H7 (cell line): ENCODE data around the gene TECPR1. TPM values are rescaled to one million over a fixed set of nuclear protein-coding genes. Genes with fewer than 3 reads are reported as not detected.

Experiments used
- DNase-seq: peaks from one replicate; pipeline ENCODE4 v3.0.0; 2012
- H3K27me3 ChIP-seq: 2 replicates; pipeline ENCODE4 v1.6.0; 2011; ENCODE audit warnings: mild to moderate bottlenecking, low read length; ENCODE audit not compliant: control insufficient read depth, insufficient read depth
- H3K36me3 ChIP-seq: replicated peaks from 2 replicates; pipeline ENCODE4 v1.5.1; 2011; ENCODE audit warnings: low read length; ENCODE audit not compliant: control insufficient read depth, insufficient read depth
- H3K4me3 ChIP-seq: 2 replicates; pipeline ENCODE4 v1.5.1; 2011; ENCODE audit warnings: low read depth, mild to moderate bottlenecking, control low read depth, low read length, moderate library complexity; ENCODE audit not compliant: insufficient read depth
- total RNA-seq: library from RNA; depleted of rRNA; stranded (reverse); fragments of >200 nt; shearing (Covaris generic); gene quantifications from 2 replicates; pipeline ENCODE4 v1.2.3, GENCODE V29; 2014

Gene TECPR1
- total RNA-seq, 1 experiment from 2014 or later = 13.7 TPM

GRCh38 chr7:98191668-98192431 lies 60.2 kb downstream of the TECPR1 start:
- peaks cover 18% of the 10 kb centered on the region for H3K36me3 ChIP-seq
- DNase-seq = no peak
- no peak overlapping the region for H3K4me3 ChIP-seq
- no peaks in the 10 kb centered on the region for H3K27me3 ChIP-seq

- Histone ChIP-seq H3K27me3 (no peaks in the 10 kb centered on the region), H3K4me3 (no peak overlapping the region), H3K36me3 (peaks cover 16% of the 10 kb centered on the region)
- no peak for DNase-seq
Observed at GRCh38 chr7:98189559-98189958, 62.5 kb downstream of the TECPR1 start.

- H3K4me3 ChIP-seq = no peak overlapping the region
- no peak for DNase-seq
- peaks cover 5% of the 10 kb centered on the region for H3K36me3 ChIP-seq
- H3K27me3 ChIP-seq = no peaks in the 10 kb centered on the region
Observed at GRCh38 chr7:98187138-98187502, 64.9 kb downstream of the TECPR1 start.

- Histone ChIP-seq H3K4me3 (no peak overlapping the region), H3K36me3 (peaks cover 3% of the 10 kb centered on the region), H3K27me3 (no peaks in the 10 kb centered on the region)
- no peak for DNase-seq
Observed at GRCh38 chr7:98186452-98187137, 65.4 kb downstream of the TECPR1 start.

GRCh38 chr7:98185101-98185500 lies 66.9 kb downstream of the TECPR1 start:
- H3K36me3 ChIP-seq = peaks cover 3% of the 10 kb centered on the region
- H3K4me3 ChIP-seq = no peak overlapping the region
- DNase-seq = no peak
- H3K27me3 ChIP-seq = no peaks in the 10 kb centered on the region

GRCh38 chr7:98180751-98181150 lies 71.3 kb downstream of the TECPR1 start:
- DNase-seq = no peak
- Histone ChIP-seq H3K4me3 (no peak overlapping the region), H3K36me3 (no peaks in the 10 kb centered on the region; the same call in 1 of the 2 replicates), H3K27me3 (no peaks in the 10 kb centered on the region)

- DNase-seq = peak; percentile 35
- Histone ChIP-seq H3K27me3 (no peaks in the 10 kb centered on the region), H3K36me3 (peaks cover 1% of the 10 kb centered on the region), H3K4me3 (no peak overlapping the region)
Observed at GRCh38 chr7:98178762-98179490, 73.1 kb downstream of the TECPR1 start.

- H3K36me3 ChIP-seq = peaks cover 1% of the 10 kb centered on the region
- H3K4me3 ChIP-seq = no peak overlapping the region
- DNase-seq = no peak
- H3K27me3 ChIP-seq = no peaks in the 10 kb centered on the region
Observed at GRCh38 chr7:98178321-98178720, 73.7 kb downstream of the TECPR1 start.

- no peaks in the 10 kb centered on the region for H3K27me3 ChIP-seq
- peaks cover 1% of the 10 kb centered on the region for H3K36me3 ChIP-seq
- H3K4me3 ChIP-seq = no peak overlapping the region
- no peak for DNase-seq
Observed at GRCh38 chr7:98177553-98177952, 74.5 kb downstream of the TECPR1 start.

- peaks cover 2% of the 10 kb centered on the region for H3K36me3 ChIP-seq
- no peak for DNase-seq
- no peak overlapping the region for H3K4me3 ChIP-seq
- H3K27me3 ChIP-seq = no peaks in the 10 kb centered on the region
Observed at GRCh38 chr7:98175260-98175940, 76.6 kb downstream of the TECPR1 start.

- peaks cover 2% of the 10 kb centered on the region for H3K36me3 ChIP-seq
- no peak for DNase-seq
- H3K27me3 ChIP-seq = no peaks in the 10 kb centered on the region
- H3K4me3 ChIP-seq = no peak overlapping the region
Observed at GRCh38 chr7:98174334-98175259, 77.4 kb downstream of the TECPR1 start.

GRCh38 chr7:98171449-98171848 lies 80.6 kb downstream of the TECPR1 start:
- Histone ChIP-seq H3K36me3 (peaks cover 2% of the 10 kb centered on the region), H3K4me3 (no peak overlapping the region), H3K27me3 (no peaks in the 10 kb centered on the region)
- DNase-seq = no peak

GRCh38 chr7:98170966-98171365 lies 81.1 kb downstream of the TECPR1 start:
- H3K36me3 ChIP-seq = peaks cover 2% of the 10 kb centered on the region
- no peaks in the 10 kb centered on the region for H3K27me3 ChIP-seq
- no peak overlapping the region for H3K4me3 ChIP-seq
- DNase-seq = no peak
